ENCODE measurements around the gene SCNN1G.

DNA sequence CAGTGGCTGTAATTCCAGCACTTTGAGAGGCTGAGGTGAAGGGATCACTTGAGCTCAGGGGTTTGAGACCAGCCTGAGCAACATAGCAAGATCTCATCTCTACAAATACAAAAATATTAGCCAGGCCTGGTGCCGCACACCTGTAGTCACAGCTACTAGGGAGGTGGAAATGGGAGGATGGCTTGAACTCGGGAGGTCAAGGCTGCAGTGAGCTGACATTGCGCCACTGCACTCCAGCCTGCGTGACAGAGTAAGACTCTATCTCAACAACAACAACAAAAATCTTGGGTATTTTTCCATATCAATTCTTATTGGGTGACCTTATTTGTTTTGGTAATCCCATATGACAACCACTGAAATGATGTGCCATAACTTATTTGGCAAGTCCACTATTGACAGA lies 52.6 kb downstream of the SCNN1G start:
- TF ChIP-seq, protein P1, sequence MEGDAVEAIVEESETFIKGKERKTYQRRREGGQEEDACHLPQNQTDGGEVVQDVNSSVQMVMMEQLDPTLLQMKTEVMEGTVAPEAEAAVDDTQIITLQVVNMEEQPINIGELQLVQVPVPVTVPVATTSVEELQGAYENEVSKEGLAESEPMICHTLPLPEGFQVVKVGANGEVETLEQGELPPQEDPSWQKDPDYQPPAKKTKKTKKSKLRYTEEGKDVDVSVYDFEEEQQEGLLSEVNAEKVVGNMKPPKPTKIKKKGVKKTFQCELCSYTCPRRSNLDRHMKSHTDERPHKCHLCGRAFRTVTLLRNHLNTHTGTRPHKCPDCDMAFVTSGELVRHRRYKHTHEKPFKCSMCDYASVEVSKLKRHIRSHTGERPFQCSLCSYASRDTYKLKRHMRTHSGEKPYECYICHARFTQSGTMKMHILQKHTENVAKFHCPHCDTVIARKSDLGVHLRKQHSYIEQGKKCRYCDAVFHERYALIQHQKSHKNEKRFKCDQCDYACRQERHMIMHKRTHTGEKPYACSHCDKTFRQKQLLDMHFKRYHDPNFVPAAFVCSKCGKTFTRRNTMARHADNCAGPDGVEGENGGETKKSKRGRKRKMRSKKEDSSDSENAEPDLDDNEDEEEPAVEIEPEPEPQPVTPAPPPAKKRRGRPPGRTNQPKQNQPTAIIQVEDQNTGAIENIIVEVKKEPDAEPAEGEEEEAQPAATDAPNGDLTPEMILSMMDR (conservative IDR thresholded peaks at IDR 0.05; ENCODE audit: low read depth, low read length) = no peak
- no peak for TF ChIP-seq NFE2L2 (IDR thresholded peaks at IDR 0.05; ENCODE audit: low read depth, low read length)
- TF ChIP-seq MAFK (IDR thresholded peaks at IDR 0.05; ENCODE audit: low read depth, low read length) = no peak
- no peak for TF ChIP-seq POLR2A (IDR thresholded peaks at IDR 0.05; ENCODE audit: low read depth, low read length)
- TF ChIP-seq SMC3 (IDR thresholded peaks at IDR 0.05; ENCODE audit: low read depth, low read length) = no peak
- TF ChIP-seq FOS (IDR thresholded peaks at IDR 0.05; ENCODE audit: low read depth, low read length) = no peak
- TF ChIP-seq CEBPB (IDR thresholded peaks at IDR 0.05; ENCODE audit: low read depth, low read length) = no peak
- no peak for TF ChIP-seq RAD21 (IDR thresholded peaks at IDR 0.05; ENCODE audit: low read length)
- no peak for TF ChIP-seq MAZ (IDR thresholded peaks at IDR 0.05; ENCODE audit: borderline replicate concordance, low read depth, low read length)
- TF ChIP-seq, protein P2, sequence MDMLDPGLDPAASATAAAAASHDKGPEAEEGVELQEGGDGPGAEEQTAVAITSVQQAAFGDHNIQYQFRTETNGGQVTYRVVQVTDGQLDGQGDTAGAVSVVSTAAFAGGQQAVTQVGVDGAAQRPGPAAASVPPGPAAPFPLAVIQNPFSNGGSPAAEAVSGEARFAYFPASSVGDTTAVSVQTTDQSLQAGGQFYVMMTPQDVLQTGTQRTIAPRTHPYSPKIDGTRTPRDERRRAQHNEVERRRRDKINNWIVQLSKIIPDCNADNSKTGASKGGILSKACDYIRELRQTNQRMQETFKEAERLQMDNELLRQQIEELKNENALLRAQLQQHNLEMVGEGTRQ (IDR thresholded peaks at IDR 0.05; ENCODE audit: low read depth, low read length) = no peak

All from IMR-90 (cell line).